C4-2B (cell line): ENCODE data around the gene BIK.
"Not testable (repeated sequence)": the region's sequence is repeated elsewhere in the genome, so short reads cannot be mapped to it uniquely, and the experiment has no call there.

ENCODE experiments used
- H3K27ac ChIP-seq: fragments of 450-650 bp; 2 replicates; pipeline ENCODE4 v1.5.1; 2017
- CTCF ChIP-seq: fragments of 450-650 bp; conservative IDR thresholded peaks from 2 replicates; pipeline ENCODE4 v1.5.1; 2017; ENCODE audit warnings: mild to moderate bottlenecking
- ZFX ChIP-seq: fragments of 450-650 bp; IDR thresholded peaks from 2 replicates; pipeline ENCODE4 v1.6.1; 2017

Gene BIK

DNA sequence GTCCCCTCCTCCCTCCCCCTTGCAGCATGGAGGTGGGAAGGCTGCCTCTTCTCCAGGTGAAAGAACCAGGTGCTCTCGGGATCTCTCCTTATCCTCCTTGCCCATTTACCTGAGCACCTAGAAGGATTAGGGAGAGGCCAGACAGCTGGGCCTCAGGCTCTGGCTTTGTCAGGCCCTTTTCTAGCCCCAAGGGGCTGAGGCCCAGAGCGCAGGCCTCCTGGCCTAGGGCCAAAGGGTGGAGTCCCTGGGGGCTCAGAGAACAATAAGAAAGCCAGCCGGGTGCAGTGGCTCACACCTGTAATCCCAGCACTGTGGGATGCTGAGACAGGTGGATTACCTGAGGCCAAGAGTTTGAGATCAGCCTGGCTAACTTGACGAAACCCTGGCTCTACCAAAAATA is 16.0 kb upstream of the BIK start:
- no peak overlapping the region for H3K27ac ChIP-seq

DNA sequence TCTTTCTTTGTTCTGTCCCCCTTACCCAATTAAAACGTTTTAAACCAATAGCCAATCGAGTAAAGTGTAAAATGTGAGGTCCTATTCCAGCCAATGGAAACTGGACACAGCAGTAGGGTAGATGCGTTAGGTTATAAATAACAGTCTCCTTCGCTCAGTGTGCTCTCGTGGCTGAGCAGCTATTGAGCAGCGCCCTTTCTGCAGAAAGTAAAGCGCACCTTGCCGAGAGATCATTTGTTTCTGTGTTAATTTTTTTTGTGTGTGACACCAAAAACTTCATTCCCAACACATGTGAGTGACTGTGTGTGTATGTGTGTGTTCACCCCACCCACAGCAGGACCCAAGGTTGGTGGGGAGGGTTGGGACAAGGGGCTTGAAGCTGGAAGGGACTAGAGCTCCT is 14.1 kb upstream of the BIK start:
- H3K27ac ChIP-seq, result no peak overlapping the region
- no peak for TF ChIP-seq ZFX
- no peak for TF ChIP-seq CTCF

More for the DNA sequence above, 16.0 kb upstream of the BIK start:
- TF ChIP-seq ZFX (no peak), CTCF (no peak)

DNA sequence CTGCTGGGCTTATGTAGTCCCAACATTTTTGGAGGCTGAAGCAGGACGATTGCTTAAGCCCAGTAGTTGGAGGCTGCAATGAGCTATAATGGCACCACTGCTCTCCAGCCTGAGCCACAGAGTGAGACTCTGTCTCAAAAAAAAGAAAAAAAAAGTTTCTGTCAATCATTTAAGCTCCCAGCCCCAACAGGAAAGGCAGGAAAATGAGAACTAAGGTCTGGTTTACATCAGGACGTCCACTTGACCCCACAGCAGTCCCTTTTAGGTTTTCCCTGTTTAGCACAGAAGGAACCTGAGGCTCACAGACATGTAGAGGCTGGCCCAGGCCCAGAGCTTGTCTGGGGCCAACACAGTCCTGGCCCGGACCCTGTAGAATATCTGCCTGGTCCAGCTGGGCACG is 12.2 kb upstream of the BIK start:
- H3K27ac ChIP-seq, result no peak overlapping the region
- no peak for TF ChIP-seq ZFX

GRCh38 chr22:43099095-43099494 is 11.5 kb upstream of the BIK start:
- TF ChIP-seq ZFX (no peak), CTCF (no peak)
- H3K27ac ChIP-seq, result no peak overlapping the region

- TF ChIP-seq CTCF, result no peak
- H3K27ac ChIP-seq, result no peak overlapping the region
Measured at GRCh38 chr22:43100225-43100624, 10.3 kb upstream of the BIK start.

GRCh38 chr22:43101306-43101705 is 9.2 kb upstream of the BIK start:
- H3K27ac ChIP-seq, result no peak overlapping the region
- TF ChIP-seq ZFX, result no peak
- no peak for TF ChIP-seq CTCF

DNA sequence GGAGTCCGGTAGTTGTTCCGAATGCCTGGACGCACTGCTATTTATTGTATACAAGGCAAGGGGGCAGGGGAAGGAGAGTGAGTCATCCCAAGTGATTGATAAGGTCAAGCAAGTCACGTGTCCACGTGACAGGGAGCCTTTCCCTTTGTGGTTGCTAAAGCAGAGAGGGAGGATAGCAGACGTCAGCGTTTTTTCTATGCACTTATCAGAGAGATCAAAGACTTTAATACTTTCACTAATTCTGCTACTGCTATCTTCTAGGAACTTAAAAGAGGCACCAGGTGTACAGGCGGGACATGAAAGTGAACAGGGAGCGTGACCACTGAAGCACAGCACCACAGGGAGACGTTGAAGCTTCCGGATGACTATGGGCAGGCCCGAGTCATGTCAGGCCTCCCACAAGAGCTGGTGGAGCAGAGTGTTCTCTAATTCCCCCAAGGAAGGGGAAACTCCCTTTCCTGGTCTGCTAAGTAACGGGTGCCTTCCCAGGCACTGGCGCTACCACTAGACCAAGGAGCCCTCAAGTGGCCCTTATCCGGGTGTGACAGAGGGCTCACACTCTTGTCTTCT is 6.4 kb upstream of the BIK start:
- H3K27ac ChIP-seq, result peak overlapping the region; percentile 4; the same call in 1 of the 2 replicates

DNA sequence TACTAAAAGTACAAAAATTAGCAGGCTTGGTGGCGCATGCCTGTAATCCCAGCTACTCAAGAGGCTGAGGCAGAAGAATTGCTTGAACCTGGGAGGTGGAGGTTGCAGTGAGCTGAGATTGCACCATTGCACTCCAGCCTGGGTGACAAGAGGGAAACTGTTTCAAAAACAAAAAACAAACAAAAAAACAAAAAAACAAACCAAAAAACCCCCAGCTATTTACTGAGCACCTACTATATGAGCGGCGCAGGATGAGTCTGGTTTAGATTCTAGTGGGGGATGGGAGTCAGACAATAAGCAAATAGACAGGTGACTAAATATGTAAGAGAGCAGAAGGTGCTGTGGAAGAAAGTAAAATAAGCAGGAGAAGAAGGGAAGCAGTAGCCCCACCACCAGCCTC is 5.6 kb upstream of the BIK start:
- H3K27ac ChIP-seq, result not testable (repeated sequence)

DNA sequence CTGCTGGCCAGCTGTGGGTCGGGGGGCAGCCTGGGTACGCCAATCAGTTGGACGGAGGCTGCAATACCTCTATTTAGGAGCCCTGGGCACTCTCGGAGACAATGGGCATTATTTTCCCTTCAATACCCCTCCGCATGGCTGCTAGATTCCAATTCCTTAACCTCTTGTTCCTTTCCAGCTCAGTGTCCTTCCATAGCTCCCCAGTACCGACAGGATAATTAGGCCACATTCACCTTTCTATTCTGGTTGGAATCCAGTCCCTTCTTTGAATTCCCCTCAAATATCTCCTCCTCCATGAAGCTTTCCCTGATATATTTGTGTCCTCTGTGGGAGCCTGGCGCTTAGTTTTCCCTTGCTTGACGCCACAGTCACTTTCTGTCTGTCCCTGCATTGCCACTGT is 4.2 kb upstream of the BIK start:
- no peak for TF ChIP-seq CTCF
- no peak for TF ChIP-seq ZFX
- no peak overlapping the region for H3K27ac ChIP-seq
